Epidermal melanocyte (primary cell): ENCODE data around the gene CSF1.
A peak's percentile ranks its signal among the peaks of the same experiment; 100 is the strongest.
"Not testable (repeated sequence)": the region's sequence is repeated elsewhere in the genome, so short reads cannot be mapped to it uniquely, and the experiment has no call there.

Experiments
- DNase-seq: peaks from one replicate; pipeline ENCODE4 v3.0.0; 2011; ENCODE audit warnings: low spot score; ENCODE audit not compliant: insufficient read length

The CSF1 gene

DNA sequence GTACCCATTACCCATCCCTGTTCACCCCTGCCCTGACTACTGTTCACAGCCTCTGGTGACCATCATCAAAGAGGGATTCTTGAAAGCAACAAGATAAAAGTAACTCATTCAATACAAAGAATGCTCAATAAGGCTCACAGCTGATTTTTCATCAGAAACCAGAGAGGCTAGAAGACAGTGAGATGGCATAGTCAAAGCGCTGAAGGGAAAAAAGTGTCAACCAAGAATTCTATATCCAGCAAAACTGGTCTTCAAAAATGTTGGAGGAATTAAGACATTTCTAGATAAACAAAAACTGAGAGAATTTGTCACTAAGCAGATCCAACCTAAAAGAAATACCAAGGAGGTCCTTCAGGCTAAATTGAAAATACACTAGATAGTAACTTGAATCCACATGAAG, 27.1 kb downstream of the CSF1 start:
- DNase-seq, result no peak

DNA sequence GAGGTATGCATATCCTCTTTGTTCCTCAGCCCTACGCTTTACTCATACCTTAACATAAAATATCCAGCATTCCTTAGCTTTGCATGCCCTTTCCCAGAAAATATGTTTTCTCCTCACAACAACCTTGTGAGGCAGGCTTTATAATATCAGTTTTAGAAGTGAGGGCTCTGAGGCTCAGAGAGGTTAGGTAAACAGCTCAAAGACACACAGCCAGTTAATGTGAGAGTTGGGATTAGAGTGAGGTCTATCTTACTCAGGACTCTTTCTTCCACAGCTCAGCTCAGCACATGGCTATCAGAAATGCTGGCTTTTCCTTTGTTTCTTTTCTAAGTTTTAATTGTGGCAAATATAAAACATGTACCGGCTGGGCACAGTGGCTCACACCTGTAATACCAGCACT, 27.9 kb downstream of the CSF1 start:
- DNase-seq, result no peak

DNA sequence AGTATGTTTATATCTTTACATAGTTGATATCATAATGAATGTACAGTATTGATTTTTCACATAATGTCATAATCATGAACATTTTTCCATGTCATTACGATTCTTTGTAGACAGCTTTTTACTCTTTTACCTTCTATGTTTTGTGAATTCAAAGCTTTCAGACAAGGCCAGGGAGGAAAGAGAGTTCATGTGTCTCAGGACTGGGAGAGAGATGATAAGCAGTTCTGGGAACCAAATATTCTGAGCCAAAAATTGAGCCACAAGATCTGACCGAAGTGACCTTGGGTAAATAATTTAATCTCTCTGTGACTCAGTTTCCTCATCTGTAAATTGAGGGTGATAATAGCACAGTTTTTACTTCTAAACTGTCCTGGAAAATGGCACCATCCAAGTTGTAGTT, 31.8 kb downstream of the CSF1 start:
- no peak for DNase-seq

GRCh38 chr1:109944541-109944940, 33.9 kb downstream of the CSF1 start:
- no peak for DNase-seq

DNA sequence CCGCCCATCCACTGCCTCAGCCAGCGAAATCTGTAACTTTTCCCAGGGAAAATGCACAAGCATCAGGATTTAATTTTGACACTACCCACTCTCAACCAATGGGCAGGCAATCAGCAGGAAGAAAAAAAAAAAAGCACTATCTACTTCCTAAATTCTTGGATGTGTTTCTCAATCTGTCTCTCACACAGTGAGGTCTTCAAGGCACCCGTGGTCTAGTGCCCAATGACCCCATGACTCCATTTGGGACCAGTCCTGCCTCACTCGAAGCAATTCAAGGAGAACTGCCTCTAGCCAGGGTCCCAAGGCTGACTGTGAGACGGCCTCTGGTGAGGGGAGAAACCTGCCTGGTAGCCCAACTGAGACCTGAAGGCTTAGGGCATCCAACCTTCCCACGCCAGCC, 35.9 kb downstream of the CSF1 start:
- DNase-seq, result no peak

DNA sequence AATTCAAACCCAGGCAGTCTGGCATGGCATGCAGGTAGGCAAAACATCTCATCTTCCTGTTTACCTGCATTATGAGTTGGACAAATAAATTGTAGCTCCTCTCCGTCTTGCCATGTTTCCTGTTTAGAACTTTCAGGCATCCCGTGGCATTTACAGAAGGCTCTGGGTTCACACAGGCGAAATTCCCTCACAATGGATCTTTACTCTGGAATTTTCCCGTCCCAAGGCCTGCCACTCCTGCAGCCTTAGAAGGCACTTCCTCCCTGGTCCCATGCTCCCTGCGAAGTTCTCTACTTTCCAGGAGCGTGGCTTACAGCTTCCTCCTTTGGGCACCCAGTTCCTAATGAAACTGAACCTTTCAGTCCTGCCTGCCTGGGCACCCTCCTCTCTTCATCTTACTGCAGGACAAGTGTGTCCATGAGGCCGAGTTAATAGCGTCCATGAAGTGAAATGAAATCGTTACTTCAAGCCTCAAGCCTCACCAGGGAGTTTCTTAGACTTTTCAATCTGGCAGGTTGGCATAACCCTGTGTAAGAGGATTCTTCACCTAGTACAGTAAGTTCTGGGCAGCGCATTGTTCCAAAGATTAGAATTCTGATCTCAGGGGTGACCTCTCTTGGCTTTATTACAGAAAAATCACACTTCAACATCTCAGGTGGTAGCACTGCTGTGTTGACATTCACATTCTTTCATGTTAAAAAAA, 37.1 kb downstream of the CSF1 start:
- no peak for DNase-seq

DNA sequence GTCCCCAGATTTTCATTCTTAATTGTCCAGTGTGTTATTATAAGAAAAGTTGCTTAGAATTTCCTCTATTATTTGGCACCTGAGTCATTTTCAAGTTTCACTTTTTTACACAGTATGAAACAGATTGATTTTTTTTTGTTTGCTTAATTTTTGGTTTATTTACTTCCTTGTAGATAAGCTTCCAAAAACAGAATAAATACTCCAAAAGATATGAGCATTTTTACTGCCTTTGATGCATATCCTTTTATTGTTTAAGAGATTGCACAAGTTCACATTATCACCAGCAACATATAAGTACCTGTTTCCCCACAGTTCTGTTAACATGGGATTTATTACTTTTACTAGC, 37.6 kb downstream of the CSF1 start:
- DNase-seq, result no peak

- no peak for DNase-seq
Observed at GRCh38 chr1:109950038-109950437, 39.4 kb downstream of the CSF1 start.

DNA sequence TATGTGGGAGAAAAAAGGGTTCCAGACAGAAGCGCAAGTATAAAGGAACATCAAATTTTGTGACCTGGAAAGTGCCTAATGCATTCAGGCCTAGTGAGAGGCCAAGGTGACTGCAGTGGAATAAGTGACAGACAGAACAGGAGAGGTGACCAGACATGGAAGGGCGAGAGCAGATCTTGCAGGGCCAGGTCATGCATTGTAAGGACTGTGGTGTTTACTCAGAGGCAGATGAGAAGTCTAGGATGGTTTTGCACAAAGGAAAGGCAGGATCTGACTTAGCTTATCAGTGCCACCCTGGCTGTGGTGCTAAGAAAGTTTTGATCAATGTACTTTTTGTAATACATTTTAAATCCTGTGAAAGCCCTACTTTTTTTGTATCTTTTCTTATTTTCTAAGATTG, 39.9 kb downstream of the CSF1 start:
- no peak for DNase-seq

- DNase-seq, result not testable (repeated sequence)
Observed at GRCh38 chr1:109951501-109951900, 40.9 kb downstream of the CSF1 start.

GRCh38 chr1:109954041-109954512, 43.4 kb downstream of the CSF1 start:
- no peak for DNase-seq

DNA sequence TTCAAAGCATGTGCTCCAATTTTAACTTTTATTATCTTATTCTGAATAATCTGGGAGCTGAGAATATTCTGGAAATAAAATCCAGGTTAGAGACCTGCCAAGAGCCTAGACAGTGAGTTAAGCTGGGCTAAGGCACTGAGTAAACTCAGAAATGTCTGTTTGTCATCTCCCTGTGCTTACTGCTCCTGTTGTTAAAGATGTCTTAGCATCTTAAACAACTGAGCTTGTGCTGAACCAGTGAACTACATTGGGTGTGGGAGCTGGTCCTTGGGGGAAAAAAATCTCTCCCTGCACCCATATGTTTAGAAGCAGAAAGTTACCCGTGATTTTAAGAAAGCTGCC, 49.0 kb downstream of the CSF1 start:
- DNase-seq, result no peak

- DNase-seq, result peak; percentile 56
Observed at GRCh38 chr1:109959974-109960744, 49.5 kb downstream of the CSF1 start.

- no peak for DNase-seq
Observed at GRCh38 chr1:109960745-109961094, 50.1 kb downstream of the CSF1 start.

DNA sequence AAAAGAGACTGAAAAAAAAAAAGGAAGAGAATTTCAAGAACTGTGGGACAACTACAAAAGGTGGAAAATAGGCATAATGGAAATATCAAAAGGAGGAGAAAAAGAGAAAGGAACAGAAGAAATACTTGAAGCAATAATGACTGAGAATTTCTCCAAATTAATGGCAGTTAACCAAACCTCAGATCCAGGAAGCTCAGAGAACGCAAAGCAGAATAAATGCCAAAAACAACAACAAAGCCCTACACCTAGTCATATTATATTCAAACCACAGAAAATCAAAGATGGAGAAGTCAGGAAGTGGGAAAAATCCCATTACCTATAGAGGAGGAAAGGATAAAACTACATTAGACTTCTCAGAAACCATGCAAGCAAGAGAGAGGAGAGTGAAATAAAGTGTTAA, 53.2 kb downstream of the CSF1 start:
- DNase-seq, result no peak

- DNase-seq, result no peak
Observed at GRCh38 chr1:109969146-109969829, 58.6 kb downstream of the CSF1 start.

GRCh38 chr1:109969907-109970306, 59.3 kb downstream of the CSF1 start:
- DNase-seq, result no peak

- DNase-seq, result no peak
Observed at GRCh38 chr1:109971559-109971958, 60.9 kb downstream of the CSF1 start.

GRCh38 chr1:109974191-109974590, 63.5 kb downstream of the CSF1 start:
- no peak for DNase-seq

GRCh38 chr1:109975718-109976117, 65.1 kb downstream of the CSF1 start:
- no peak for DNase-seq

GRCh38 chr1:109976762-109977161, 66.1 kb downstream of the CSF1 start:
- DNase-seq, result no peak

DNA sequence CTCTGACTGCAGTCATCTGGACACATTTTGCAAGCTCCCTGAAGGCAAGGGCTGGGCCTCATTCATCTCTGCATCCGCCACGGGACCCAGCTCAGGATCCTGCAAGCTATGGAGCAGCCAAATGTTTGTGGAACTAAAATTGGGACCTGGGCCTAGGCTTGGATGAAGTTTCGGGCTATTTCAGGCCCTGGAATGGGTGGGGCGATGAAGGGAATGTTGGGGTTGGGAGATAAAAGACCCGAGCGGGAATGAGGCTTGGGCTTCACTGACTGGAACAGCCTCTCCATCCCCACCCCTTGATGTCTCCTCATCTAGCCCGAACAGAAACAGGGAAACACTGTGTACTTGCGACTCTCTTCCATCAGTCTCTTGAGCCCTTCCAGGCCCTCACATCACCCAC, 66.6 kb downstream of the CSF1 start:
- DNase-seq, result no peak
